ENCODE data around the gene B4GALNT2.
"Not testable (repeated sequence)": the region's sequence is repeated elsewhere in the genome, so short reads cannot be mapped to it uniquely, and the experiment has no call there.

The B4GALNT2 gene

GRCh38 chr17:49183341-49183740 lies 50.8 kb downstream of the B4GALNT2 start:
- DNase-seq: no peak

DNA sequence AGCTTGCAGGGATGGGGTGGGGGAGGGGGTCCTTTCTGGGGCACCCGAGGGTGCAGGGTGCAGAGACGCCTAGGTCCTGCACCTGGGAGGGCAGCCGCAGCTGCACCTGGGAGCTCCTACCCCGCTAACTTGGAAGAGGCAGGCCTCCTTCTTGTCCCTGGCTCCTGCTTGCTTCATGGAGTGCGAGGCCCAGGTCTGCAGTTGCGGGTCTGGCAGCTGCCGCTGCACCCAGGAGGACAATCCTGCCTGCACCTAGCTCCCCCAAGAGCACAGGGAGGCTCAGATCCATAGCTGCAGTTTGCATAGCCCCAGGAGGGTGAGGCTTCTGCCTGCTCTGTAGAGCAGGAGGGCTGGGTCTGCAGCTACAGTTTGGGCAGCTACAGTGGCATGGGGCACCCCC lies 51.2 kb downstream of the B4GALNT2 start:
- DNase-seq: no peak

- not testable (repeated sequence) for DNase-seq
These were observed 52.0 kb downstream of the B4GALNT2 start for GRCh38 chr17:49184522-49184921.

GRCh38 chr17:49185381-49185780 lies 52.8 kb downstream of the B4GALNT2 start:
- not testable (repeated sequence) for DNase-seq

DNA sequence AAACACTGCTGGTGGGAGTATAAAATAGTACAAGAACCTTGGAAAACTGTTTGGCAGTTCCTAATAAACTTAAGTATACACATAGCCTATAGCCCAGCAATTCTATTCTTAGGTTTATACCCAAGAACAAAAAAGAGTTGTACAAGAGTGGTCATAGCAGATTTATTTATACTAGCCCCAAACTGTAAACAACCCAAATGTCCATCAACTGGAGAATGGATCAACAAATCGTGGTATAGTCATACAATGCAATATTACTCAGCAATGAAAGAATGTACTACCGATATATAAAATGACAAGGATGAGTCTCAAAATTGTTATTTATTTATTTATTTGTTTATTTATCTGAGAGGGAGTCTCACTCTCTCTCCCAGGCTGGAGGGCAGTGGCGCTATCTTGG lies 54.7 kb downstream of the B4GALNT2 start:
- no peak for DNase-seq

GRCh38 chr17:49190932-49191331 lies 58.4 kb downstream of the B4GALNT2 start:
- no peak for DNase-seq

DNA sequence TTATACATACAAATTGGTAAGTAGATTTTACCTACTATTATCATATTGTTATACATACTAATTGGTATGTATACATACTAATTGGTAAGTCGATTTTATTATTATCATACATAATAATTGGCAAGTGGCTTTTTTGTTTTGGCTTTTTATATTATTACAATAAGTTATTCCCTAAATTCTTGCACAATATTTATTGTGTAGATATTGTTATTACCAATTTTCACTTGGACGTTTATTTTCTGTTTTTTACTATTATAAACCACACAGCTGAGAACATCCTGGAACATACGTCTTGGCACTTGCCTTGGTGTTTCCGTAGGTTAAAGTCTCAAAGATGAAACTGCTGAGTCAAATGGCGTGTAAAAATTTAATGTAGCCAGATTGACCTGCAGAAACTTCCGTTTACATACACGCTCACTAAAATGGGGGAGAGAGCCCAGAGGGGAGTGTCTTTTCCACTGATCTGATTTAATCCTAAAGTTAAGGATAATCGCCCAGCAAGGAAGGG lies 58.9 kb downstream of the B4GALNT2 start:
- no peak for DNase-seq

DNA sequence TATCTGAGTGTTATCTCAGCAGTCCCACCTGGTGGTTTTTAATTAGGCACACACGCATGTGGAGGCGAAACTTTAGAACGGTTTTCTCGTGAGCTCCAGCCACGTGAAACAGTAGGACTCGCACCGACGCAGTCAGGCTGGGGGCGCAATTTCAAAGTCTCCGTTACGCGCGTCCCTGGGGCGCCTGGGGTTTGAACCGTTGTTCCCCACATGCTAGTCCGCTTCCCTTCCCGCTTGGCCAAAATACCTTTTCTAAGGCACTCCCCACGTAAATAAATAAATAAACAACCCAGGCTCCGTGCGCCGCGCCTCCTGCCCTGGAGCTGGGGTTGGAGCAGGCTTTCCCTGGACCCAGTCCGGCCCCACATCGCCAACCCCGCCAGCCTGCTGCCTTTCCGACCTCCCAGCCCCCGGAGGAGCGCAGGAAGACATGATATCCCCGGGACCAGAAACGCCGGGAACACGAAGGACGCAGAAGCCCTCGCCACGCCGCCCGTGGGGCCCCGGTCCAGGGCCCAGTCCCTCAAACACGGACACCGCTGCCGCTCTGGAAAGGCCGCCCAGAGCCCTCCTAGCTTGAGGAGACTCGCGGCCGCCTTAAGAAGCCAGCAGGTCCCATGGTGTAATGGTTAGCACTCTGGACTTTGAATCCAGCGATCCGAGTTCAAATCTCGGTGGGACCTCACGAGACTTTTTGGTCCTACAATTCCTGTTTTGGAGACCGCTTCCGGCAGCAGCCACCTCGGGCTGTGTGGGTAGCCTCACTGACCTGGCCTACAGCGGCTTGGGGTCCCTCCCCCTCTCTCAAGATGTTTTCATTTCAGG lies 59.6 kb downstream of the B4GALNT2 start:
- peak; percentile 89 to 92 for DNase-seq

GRCh38 chr17:49193513-49194296 lies 61.1 kb downstream of the B4GALNT2 start:
- DNase-seq: no peak

DNA sequence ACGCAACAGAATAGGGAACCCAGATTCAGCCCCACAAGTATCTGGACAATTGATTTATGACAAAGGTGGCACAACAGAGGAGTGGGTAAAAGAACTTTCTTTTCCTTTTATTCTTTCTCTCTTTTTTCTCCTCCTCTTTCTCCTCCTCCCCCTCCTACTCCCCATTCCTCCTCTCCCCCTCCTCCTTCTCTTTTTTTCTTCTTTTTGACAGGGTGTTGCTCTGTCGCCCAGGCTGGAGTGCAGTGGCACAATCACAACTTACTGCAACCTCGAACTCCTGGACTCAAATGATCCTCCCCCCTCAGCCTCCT lies 61.7 kb downstream of the B4GALNT2 start:
- DNase-seq: no peak

DNA sequence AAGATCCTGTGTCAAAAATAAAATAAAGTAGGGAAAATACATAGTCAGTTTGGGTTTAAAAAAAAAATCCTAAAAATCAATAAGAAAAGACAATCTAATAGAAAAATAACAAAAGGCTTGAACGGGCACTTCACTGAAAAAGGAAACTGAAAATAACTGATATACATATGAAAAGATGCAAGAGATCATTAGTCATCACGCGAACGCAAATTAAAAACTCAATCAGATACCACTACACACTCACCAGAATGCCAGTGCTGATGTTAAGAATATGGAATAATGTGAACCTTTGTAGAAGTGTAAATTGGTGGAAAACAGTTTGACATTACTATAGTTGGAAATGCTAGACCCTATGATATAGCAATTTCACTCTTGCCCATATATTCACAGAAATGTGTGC lies 63.2 kb downstream of the B4GALNT2 start:
- DNase-seq: no peak

GRCh38 chr17:49196520-49196919 lies 64.0 kb downstream of the B4GALNT2 start:
- no peak for DNase-seq

DNA sequence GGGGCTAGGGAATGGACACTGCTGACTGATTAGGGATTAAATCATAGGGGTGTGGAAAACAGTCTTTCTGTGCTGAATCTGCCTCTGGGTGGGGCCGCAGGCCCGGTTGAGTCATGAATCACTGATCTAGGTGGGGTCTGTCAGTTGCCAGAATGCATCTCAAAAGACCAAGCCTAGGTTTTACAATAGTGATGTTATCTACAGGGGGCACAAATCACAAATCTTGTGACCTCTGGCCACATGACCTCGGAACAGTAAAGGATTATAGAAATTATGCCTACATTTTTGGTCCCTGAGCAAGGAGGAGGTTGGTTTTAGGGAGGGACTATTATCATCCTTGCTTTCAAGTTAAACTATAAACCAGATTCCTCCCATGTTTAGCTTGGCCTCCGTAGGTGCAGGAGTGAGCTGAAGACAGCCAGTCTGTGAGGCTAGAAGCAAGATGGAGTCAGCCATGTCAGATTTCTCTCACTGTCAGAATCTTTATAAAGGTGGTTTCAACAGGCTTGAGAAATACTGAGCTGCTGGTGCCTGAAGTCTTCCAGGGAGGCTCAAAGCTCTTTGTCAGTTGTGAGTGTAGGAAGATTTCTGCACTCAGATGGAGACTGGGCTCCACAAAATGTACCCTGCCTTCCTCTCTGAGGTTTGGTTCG lies 64.9 kb downstream of the B4GALNT2 start:
- DNase-seq: no peak

DNA sequence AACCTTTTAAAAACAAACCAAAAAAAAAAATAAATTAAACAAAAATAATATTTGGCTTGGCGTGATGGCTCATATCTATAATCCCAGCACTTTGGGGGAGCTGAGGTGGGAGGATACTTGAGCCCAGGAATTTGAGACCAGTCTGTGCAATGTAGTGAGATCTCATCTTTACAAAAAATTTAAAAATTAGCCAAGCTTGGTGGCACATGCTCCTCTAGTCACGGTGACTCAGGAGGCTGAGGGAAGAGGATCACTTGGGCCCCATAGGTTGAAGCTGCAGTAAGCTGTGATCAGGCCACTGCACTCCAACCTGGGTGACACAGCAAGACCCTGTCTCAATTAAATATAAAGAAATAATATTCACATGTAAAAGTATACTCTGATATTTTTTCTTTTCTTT lies 65.6 kb downstream of the B4GALNT2 start:
- DNase-seq: no peak

DNA sequence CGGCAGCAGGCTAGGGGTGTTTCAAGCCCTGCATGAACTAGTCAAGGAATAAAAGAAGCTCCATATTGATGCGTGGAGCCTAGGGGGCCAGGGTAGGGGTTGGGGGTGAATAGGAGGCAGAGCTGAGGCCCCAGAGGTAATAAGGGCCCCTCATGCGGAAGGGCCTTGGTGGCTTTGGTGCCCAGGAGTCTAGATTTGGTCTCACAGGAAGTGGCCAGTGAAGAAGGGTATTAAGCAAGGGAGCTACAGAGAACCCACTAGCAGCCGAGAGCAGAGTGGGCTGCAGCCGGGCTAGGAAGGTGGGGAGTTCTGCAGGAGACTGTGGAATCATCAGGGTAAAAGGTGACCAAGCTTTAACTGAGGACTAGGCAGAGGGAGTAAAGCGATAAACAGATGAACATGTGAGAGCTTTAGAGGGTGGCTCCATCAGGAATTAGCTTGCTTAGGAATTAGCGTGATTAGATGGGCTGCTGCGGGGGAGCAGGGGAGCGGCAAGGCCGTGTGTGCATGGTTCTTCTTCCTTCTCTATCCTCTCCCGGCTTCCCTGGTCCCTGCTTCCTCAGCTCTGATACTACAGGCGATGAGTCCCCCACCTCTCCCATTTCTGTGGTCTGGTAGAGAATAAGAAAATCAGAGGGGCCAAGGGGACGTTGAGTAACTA lies 68.0 kb downstream of the B4GALNT2 start:
- DNase-seq: no peak

GRCh38 chr17:49201481-49201927 lies 68.9 kb downstream of the B4GALNT2 start:
- no peak for DNase-seq

- DNase-seq: no peak
These were observed 71.2 kb downstream of the B4GALNT2 start for GRCh38 chr17:49203796-49204195.

DNA sequence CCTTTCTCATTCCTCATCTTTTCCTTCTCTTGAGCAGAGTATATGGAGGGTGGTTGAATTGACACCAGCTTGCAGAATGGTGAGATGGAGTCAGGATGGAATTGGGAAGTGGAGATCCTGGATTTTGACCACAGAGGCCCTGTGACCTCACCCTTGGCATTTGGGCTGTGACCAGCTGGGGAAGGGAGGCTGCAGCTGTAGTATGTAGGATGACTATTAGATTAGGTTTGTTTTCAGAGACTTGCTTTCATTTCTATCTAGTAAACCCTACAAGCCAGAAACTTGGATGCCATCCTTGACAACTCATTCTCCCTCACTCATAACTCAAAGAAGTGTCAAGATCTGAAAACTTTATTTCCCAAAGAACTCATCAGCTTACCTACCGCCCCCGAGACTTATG lies 71.9 kb downstream of the B4GALNT2 start:
- no peak for DNase-seq

GRCh38 chr17:49209061-49209571 lies 76.5 kb downstream of the B4GALNT2 start:
- no peak for DNase-seq

GRCh38 chr17:49210158-49211029 lies 77.8 kb downstream of the B4GALNT2 start, which contains the start of the genes ABI3 and GNGT2:
Gene ABI3 (plus strand): TSS chr17:49210707. CDS start chr17:49210725, 18 bp downstream.
Gene GNGT2 (minus strand): TSS chr17:49210574. CDS start chr17:49207422, 3,152 bp downstream.
- DNase-seq: peak; percentile 53 to 58

GRCh38 chr17:49213399-49213798 lies 80.8 kb downstream of the B4GALNT2 start:
- DNase-seq: no peak
